GM18520 (cell line): ENCODE data around the gene SPOCK2.
"Not testable (repeated sequence)": the region's sequence is repeated elsewhere in the genome, so short reads cannot be mapped to it uniquely, and the experiment has no call there.

Experiments
- ATAC-seq: cut with Tn5 transposase; IDR thresholded peaks from one replicate; pipeline ENCODE4 v1.9.1; 2021; ENCODE audit not compliant: unreplicated experiment

SPOCK2 gene

GRCh38 chr10:72034040-72034499, 54.3 kb downstream of the SPOCK2 start:
- no peak for ATAC-seq

- ATAC-seq = not testable (repeated sequence)
Observed at GRCh38 chr10:72032409-72033162, 55.8 kb downstream of the SPOCK2 start.

GRCh38 chr10:72031706-72032105, 56.6 kb downstream of the SPOCK2 start:
- ATAC-seq = no peak

- ATAC-seq = no peak
Observed at GRCh38 chr10:72030762-72031543, 57.4 kb downstream of the SPOCK2 start.

GRCh38 chr10:72029414-72029813, 58.9 kb downstream of the SPOCK2 start:
- no peak for ATAC-seq

- no peak for ATAC-seq
Observed at GRCh38 chr10:72027498-72027897, 60.9 kb downstream of the SPOCK2 start.

GRCh38 chr10:72026278-72027111, 61.9 kb downstream of the SPOCK2 start:
- no peak for ATAC-seq

GRCh38 chr10:72025832-72026231, 62.5 kb downstream of the SPOCK2 start:
- ATAC-seq = no peak

GRCh38 chr10:72025400-72025799, 63.0 kb downstream of the SPOCK2 start:
- no peak for ATAC-seq

- no peak for ATAC-seq
Observed at GRCh38 chr10:72024596-72024995, 63.8 kb downstream of the SPOCK2 start.

GRCh38 chr10:72022228-72022627, 66.1 kb downstream of the SPOCK2 start:
- no peak for ATAC-seq

- ATAC-seq = no peak
Observed at GRCh38 chr10:72020914-72021809, 67.2 kb downstream of the SPOCK2 start.

GRCh38 chr10:72019085-72019876, 69.1 kb downstream of the SPOCK2 start:
- ATAC-seq = no peak

GRCh38 chr10:72016608-72017300, 71.6 kb downstream of the SPOCK2 start:
- ATAC-seq = no peak

- no peak for ATAC-seq
Observed at GRCh38 chr10:72015841-72016240, 72.5 kb downstream of the SPOCK2 start.

- ATAC-seq = no peak
Observed at GRCh38 chr10:72014785-72015480, 73.4 kb downstream of the SPOCK2 start.

GRCh38 chr10:72014197-72014596, 74.2 kb downstream of the SPOCK2 start:
- ATAC-seq = no peak

- no peak for ATAC-seq
Observed at GRCh38 chr10:72013202-72013945, 75.0 kb downstream of the SPOCK2 start.
